Trophoblast cell (in vitro differentiated cells and primary cell): ENCODE results near the gene PPP1R9B.

Source experiments
- DNase-seq, 2 donors: peaks; one replicate each; pipeline ENCODE4 v3.0.0-alpha.2; 2016
- H2AFZ ChIP-seq: 2 replicates; pipeline ENCODE4 v1.6.1; 2013; ENCODE audit warnings: low read length, moderate library complexity, mild to moderate bottlenecking; ENCODE audit not compliant: insufficient read depth, poor library complexity
- H2AK5ac ChIP-seq: 2 replicates; pipeline ENCODE4 v1.6.1; 2013; ENCODE audit warnings: mild to moderate bottlenecking, low read length
- H2BK120ac ChIP-seq: 2 replicates; pipeline ENCODE4 v1.6.1; 2013; ENCODE audit warnings: low read length, mild to moderate bottlenecking, moderate library complexity; ENCODE audit not compliant: insufficient read depth, poor library complexity
- H2BK12ac ChIP-seq: 2 replicates; pipeline ENCODE4 v1.6.1; 2013; ENCODE audit warnings: mild to moderate bottlenecking, low read length, moderate library complexity
- H2BK5ac ChIP-seq: 2 replicates; pipeline ENCODE4 v1.6.1; 2013; ENCODE audit warnings: low read length, low read depth, moderate library complexity, mild to moderate bottlenecking; ENCODE audit not compliant: poor library complexity
- H3K14ac ChIP-seq: 2 replicates; pipeline ENCODE4 v1.6.1; 2013; ENCODE audit warnings: mild to moderate bottlenecking, low read length
- H3K18ac ChIP-seq: 2 replicates; pipeline ENCODE4 v1.6.1; 2013; ENCODE audit warnings: mild to moderate bottlenecking, low read length
- H3K23ac ChIP-seq: 2 replicates; pipeline ENCODE4 v1.6.1; 2013; ENCODE audit warnings: low read length
- H3K27ac ChIP-seq: 2 replicates; pipeline ENCODE4 v1.5.1; 2013; ENCODE audit warnings: low read depth, mild to moderate bottlenecking, inconsistent platforms, low read length, moderate library complexity
- H3K27me3 ChIP-seq: 2 replicates; pipeline ENCODE4 v1.6.1; 2013; ENCODE audit warnings: inconsistent platforms, mild to moderate bottlenecking, low read length, moderate library complexity; ENCODE audit not compliant: insufficient read depth
- H3K36me3 ChIP-seq, 2 experiments: 1 replicate in 1 of 2; 2 replicates in 1 of 2; pipeline ENCODE4 v1.6.1; 2013; ENCODE audit warnings: low read length in 2 of 2, mild to moderate bottlenecking in 2 of 2, moderate library complexity in 1 of 2; ENCODE audit not compliant: insufficient read depth in 2 of 2, control insufficient read depth in 1 of 2
- H3K4ac ChIP-seq: 2 replicates; pipeline ENCODE4 v1.6.1; 2013; ENCODE audit warnings: low read depth, mild to moderate bottlenecking, low read length, moderate library complexity
- H3K4me1 ChIP-seq, 2 experiments: 1 replicate in 1 of 2; 2 replicates in 1 of 2; pipeline ENCODE4 v1.6.1; 2013; ENCODE audit warnings: low read length in 2 of 2, mild to moderate bottlenecking in 2 of 2, moderate library complexity in 1 of 2; ENCODE audit not compliant: insufficient read depth in 2 of 2, control insufficient read depth in 1 of 2
- H3K4me2 ChIP-seq: 2 replicates; pipeline ENCODE4 v1.6.1; 2013; ENCODE audit warnings: inconsistent platforms, mild to moderate bottlenecking, low read length, moderate library complexity
- H3K4me3 ChIP-seq: 2 replicates; pipeline ENCODE4 v1.5.1; 2013; ENCODE audit warnings: mild to moderate bottlenecking, low read depth, low read length, inconsistent platforms
- H3K79me1 ChIP-seq: one replicate; pipeline ENCODE4 v1.6.1; 2013; ENCODE audit warnings: low read length
- H3K79me2 ChIP-seq: 2 replicates; pipeline ENCODE4 v1.6.1; 2013; ENCODE audit warnings: low read length, mild to moderate bottlenecking; ENCODE audit not compliant: control insufficient read depth, insufficient read depth, poor library complexity
- H3K9ac ChIP-seq: 2 replicates; pipeline ENCODE4 v1.6.1; 2013; ENCODE audit warnings: mild to moderate bottlenecking, low read length
- H3K9me3 ChIP-seq: 2 replicates; pipeline ENCODE4 v1.6.1; 2013; ENCODE audit warnings: low read depth, mild to moderate bottlenecking, control low read depth, inconsistent platforms, low read length; ENCODE audit not compliant: insufficient read depth
- H4K12ac ChIP-seq: 2 replicates; pipeline ENCODE4 v1.6.1; 2013; ENCODE audit warnings: low read depth, mild to moderate bottlenecking, low read length, moderate library complexity
- H4K8ac ChIP-seq: 2 replicates; pipeline ENCODE4 v1.6.1; 2013; ENCODE audit warnings: low read depth, mild to moderate bottlenecking, low read length, moderate library complexity
- H4K91ac ChIP-seq: one replicate; pipeline ENCODE4 v1.6.1; 2013; ENCODE audit warnings: low read depth, mild to moderate bottlenecking, low read length, moderate library complexity
- WGBS: extraction: QIAGEN DNeasy Blood & Tissue Kit; methylation state at CpG from one replicate; pipeline ENCODE4 v1.1.7; 2013; ENCODE audit warnings: missing lambda C conversion rate; ENCODE audit not compliant: insufficient read length, insufficient coverage; ENCODE audit errors: extremely low coverage; 5-methylcytosine and 5-hydroxymethylcytosine counted together

PPP1R9B gene

DNA sequence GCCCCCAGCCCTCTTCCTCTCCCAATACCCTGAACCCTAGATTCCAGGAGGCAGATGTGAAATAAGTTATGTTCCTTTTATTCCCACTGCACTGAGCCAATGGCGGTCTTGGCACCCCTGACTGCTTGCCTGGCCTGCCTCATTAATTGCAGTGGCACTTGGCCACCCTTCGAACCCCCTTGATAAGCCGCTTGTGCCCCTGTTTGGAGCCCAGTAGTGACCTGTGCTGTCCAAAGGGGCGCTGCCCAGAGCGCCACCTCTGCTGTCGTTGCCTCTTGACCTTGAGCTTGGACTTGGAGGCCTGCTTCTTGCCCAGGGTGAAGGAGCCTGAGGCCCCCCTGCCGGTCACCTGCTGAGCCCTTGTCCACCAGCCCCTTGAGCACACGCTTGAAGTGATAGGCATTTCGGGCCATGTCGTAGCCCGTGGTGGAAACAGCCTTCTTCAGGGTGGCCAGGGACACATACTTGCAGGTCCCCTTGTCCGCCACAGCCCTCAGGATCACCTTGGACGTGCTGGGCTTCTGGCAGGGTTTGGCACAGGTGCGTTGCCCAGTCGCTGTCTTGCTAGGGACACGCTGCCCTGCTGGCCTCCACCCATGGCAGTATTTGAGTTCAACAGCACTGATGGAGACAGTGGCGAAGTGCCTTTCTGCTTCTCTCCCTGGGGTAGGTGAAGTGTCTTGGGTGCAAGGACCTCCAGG lies 21.0 kb upstream of the PPP1R9B start:
- Histone ChIP-seq H3K4ac (no peak overlapping the region), H4K12ac (no peak overlapping the region), H3K36me3 (no peaks in the 10 kb centered on the region), H2BK120ac (no peak overlapping the region), H3K4me1 (peaks cover 5 to 10% of the 10 kb centered on the region in 2 experiments), H3K18ac (no peak overlapping the region), H3K23ac (no peak overlapping the region), H3K9ac (no peak overlapping the region), H3K14ac (peak overlapping the region; percentile 21), H4K91ac (no peak overlapping the region), H3K4me2 (no peak overlapping the region), H3K9me3 (no peaks in the 10 kb centered on the region), H3K27ac (no peak overlapping the region), H3K27me3 (no peaks in the 10 kb centered on the region), H2AK5ac (peak overlapping the region; percentile 50), H2AFZ (no peak overlapping the region), H2BK5ac (no peak overlapping the region), H3K79me2 (no peaks in the 10 kb centered on the region), H4K8ac (no peak overlapping the region), H3K4me3 (no peak overlapping the region), H2BK12ac (peak overlapping the region; percentile 12), H3K79me1 (peaks cover 3% of the 10 kb centered on the region)
- no peak for DNase-seq
- WGBS: no CpG with 5 or more reads among the region's 17 CpGs

DNA sequence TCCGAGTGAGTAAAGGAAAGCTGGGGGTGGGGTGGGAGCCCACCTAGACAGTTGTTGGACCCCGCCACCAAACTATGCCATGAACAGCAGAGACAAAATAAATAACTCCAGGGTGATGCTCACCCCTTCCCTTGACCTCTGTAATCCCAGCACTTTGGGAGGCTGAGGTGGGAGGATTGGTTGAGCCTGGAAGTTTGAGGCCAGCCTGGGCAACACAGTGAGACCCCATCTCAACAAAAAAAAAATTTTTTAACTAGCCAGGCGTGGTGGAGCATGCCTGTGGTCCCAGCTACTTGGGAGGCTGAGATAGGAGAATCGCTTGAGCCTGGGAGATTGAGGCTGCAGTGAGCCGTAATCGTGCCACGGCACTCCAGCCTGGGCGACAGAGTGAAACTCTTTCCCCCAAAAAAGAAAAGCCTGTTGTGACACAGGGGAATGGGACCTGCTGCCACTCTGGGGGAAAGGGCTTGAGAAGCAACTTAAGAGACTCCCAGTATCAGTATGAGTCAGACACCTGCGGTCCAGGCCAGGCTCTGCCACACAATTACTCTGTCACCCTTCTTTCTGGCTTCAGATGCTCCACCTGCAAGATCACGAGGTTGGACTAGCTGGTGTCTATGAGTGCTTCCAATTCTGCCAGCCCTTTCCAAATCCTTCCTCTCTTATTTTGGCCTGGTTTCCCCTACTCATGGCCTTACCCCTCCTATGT lies 20.3 kb upstream of the PPP1R9B start:
- H3K27me3 ChIP-seq: no peaks in the 10 kb centered on the region

DNA sequence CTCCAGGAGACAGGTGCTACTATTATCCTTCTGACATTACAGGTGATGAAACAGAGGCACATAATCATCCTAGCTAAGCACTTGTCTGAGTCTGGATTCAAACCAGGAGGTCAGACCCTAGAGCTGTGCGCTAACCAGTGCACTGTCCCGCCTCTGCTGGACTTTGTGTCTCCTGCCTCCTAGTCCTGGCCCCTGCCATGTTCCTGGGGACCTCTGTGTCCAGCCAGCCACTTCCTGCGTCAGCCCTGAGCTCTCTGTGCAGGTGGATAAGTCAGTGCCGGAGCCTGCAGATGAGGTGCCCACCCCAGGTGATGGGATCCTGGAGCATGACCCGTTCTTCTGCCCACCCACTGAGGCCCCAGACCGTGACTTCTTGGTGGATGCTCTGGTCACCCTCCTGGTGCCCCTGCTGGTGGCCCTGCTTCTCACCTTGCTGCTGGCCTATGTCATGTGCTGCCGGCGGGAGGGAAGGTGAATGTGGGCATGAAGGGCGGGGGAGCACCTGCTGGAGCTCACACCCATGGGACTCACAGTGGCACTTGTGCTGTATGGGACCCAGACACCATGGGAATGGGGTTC lies 19.5 kb upstream of the PPP1R9B start:
- Histone ChIP-seq H3K4me2 (no peak overlapping the region), H3K4me1 (peaks cover 5 to 8% of the 10 kb centered on the region in 2 experiments), H2BK12ac (no peak overlapping the region), H3K9ac (no peak overlapping the region), H3K18ac (no peak overlapping the region), H4K12ac (no peak overlapping the region), H3K36me3 (no peaks in the 10 kb centered on the region), H2BK120ac (no peak overlapping the region), H2AFZ (no peak overlapping the region), H3K14ac (no peak overlapping the region), H2BK5ac (no peak overlapping the region), H3K79me1 (peaks cover 2% of the 10 kb centered on the region), H3K27ac (no peak overlapping the region), H2AK5ac (peak overlapping the region; percentile 75), H4K8ac (no peak overlapping the region), H3K4ac (no peak overlapping the region), H3K23ac (no peak overlapping the region), H3K4me3 (no peak overlapping the region), H3K79me2 (no peaks in the 10 kb centered on the region), H3K27me3 (no peaks in the 10 kb centered on the region), H4K91ac (no peak overlapping the region), H3K9me3 (no peaks in the 10 kb centered on the region)
- no CpG with 5 or more reads among the region's 9 CpGs for WGBS
- no peak for DNase-seq

More for the DNA sequence above, 20.3 kb upstream of the PPP1R9B start:
- DNase-seq: no peak
- no peaks in the 10 kb centered on the region for H3K9me3 ChIP-seq
- WGBS: no CpG with 5 or more reads among the region's 10 CpGs
- H3K79me1 ChIP-seq: peaks cover 2% of the 10 kb centered on the region
- no peaks in the 10 kb centered on the region for H3K36me3 ChIP-seq
- H3K23ac ChIP-seq: no peak overlapping the region
- H3K18ac ChIP-seq: no peak overlapping the region
- no peak overlapping the region for H4K91ac ChIP-seq
- no peak overlapping the region for H3K9ac ChIP-seq
- no peak overlapping the region for H3K4ac ChIP-seq
- H2AK5ac ChIP-seq: no peak overlapping the region
- H3K4me3 ChIP-seq: no peak overlapping the region
- H2BK120ac ChIP-seq: no peak overlapping the region
- H3K14ac ChIP-seq: no peak overlapping the region
- H2BK12ac ChIP-seq: no peak overlapping the region
- H3K4me1 ChIP-seq: peaks cover 5 to 8% of the 10 kb centered on the region in 2 experiments
- H3K79me2 ChIP-seq: no peaks in the 10 kb centered on the region
- no peak overlapping the region for H2AFZ ChIP-seq
- no peak overlapping the region for H2BK5ac ChIP-seq
- H3K4me2 ChIP-seq: no peak overlapping the region
- H3K27ac ChIP-seq: no peak overlapping the region
- H4K12ac ChIP-seq: no peak overlapping the region
- no peak overlapping the region for H4K8ac ChIP-seq

DNA sequence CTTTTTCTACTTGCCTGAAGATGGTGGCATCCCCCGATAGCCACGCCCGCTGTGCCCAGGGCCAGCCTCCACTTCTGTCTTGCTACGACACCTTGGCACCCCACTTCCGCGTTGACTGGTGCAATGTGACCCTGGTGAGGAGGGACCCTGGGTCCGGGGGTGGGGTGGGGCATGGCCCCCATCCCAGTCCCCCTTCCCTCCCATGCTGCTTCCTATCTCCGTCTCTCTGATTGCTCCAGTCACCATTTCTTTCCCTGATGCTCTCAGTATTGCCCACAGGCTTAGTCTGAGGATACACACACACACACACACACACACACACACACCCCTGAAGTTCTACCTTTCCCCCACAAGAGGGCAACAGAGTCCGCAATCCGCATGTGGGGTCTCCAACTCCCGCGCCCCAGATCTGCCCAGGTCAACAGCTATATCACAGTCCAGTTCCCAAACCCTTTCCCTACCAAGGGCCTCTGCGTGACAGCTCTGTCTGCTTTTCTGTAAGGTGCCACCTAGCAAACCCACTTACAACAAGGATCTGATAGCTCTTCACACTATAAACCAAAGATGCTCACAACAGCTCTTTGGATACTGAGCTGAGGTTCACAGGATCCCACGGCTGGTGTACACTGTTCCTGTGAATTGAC lies 18.8 kb upstream of the PPP1R9B start:
- no peak for DNase-seq
- no peak overlapping the region for H2AK5ac ChIP-seq
- H3K9me3 ChIP-seq: no peaks in the 10 kb centered on the region
- H2AFZ ChIP-seq: no peak overlapping the region
- no peak overlapping the region for H2BK5ac ChIP-seq
- no peak overlapping the region for H3K4ac ChIP-seq
- no peak overlapping the region for H3K14ac ChIP-seq
- no peak overlapping the region for H3K4me3 ChIP-seq
- no peak overlapping the region for H4K91ac ChIP-seq
- H2BK120ac ChIP-seq: no peak overlapping the region
- H3K79me2 ChIP-seq: no peaks in the 10 kb centered on the region
- no peak overlapping the region for H4K12ac ChIP-seq
- no peak overlapping the region for H4K8ac ChIP-seq
- H3K79me1 ChIP-seq: peaks cover 2% of the 10 kb centered on the region
- no peak overlapping the region for H3K9ac ChIP-seq
- no peak overlapping the region for H3K27ac ChIP-seq
- H2BK12ac ChIP-seq: no peak overlapping the region
- no peaks in the 10 kb centered on the region for H3K36me3 ChIP-seq
- H3K4me1 ChIP-seq: peaks cover 5 to 8% of the 10 kb centered on the region in 2 experiments
- H3K18ac ChIP-seq: no peak overlapping the region
- H3K27me3 ChIP-seq: no peaks in the 10 kb centered on the region
- H3K23ac ChIP-seq: no peak overlapping the region
- no peak overlapping the region for H3K4me2 ChIP-seq
- no CpG with 5 or more reads among the region's 14 CpGs for WGBS
